AG04450 (cell line): ENCODE results near the gene ARHGAP22. TPM values are rescaled to one million over a fixed set of nuclear protein-coding genes. Genes with fewer than 3 reads are reported as not detected.

ENCODE experiments used
- CTCF ChIA-PET: fragments of 300-600, 350-600 bp; formaldehyde crosslinking; extraction: SDS; loops from one replicate; lab custom pipeline; 2022; ENCODE audit warnings: antibody characterized with exemption, inconsistent platforms; lab: Charles Lee
- POLR2A ChIA-PET: fragments of 350-600 bp; formaldehyde crosslinking; extraction: SDS; loops from one replicate; lab custom pipeline; 2021; ENCODE audit warnings: antibody characterized with exemption, inconsistent platforms; lab: Yijun Ruan, JAX
- DNase-seq: peaks from one replicate; pipeline ENCODE4 v3.0.0-alpha.2; 2011; ENCODE audit warnings: low read depth, low spot score
- H3K27ac ChIP-seq: one replicate; pipeline ENCODE4 v1.5.1; 2012; ENCODE audit warnings: low read depth, low read length, control low read depth
- H3K27me3 ChIP-seq: one replicate; pipeline ENCODE4 v1.6.0; 2012; ENCODE audit warnings: low read length; ENCODE audit not compliant: control insufficient read depth, insufficient read depth
- H3K4me3 ChIP-seq: 2 replicates; pipeline ENCODE4 v1.5.1; 2011; ENCODE audit warnings: mild to moderate bottlenecking, low read depth, low read length, control low read depth
- H3K9me3 ChIP-seq: 2 replicates; pipeline ENCODE4 v1.5.1; 2012; ENCODE audit warnings: low read length; ENCODE audit not compliant: control insufficient read depth, insufficient read depth
- polyA plus RNA-seq: library from polyadenylated mRNA; depleted of rRNA; stranded (reverse); fragments of >200 nt; gene quantifications from 2 replicates; pipeline ENCODE4 v1.2.3, GENCODE V29; 2011
- TF ChIP-seq, protein P1 (sequence below): IDR thresholded peaks from 2 replicates; pipeline ENCODE4 v1.5.1; 2011; ENCODE audit warnings: low read depth, low read length, control low read depth, inconsistent platforms

ARHGAP22 gene
- polyA plus RNA-seq, 1 experiment, result 8.2 TPM

DNA sequence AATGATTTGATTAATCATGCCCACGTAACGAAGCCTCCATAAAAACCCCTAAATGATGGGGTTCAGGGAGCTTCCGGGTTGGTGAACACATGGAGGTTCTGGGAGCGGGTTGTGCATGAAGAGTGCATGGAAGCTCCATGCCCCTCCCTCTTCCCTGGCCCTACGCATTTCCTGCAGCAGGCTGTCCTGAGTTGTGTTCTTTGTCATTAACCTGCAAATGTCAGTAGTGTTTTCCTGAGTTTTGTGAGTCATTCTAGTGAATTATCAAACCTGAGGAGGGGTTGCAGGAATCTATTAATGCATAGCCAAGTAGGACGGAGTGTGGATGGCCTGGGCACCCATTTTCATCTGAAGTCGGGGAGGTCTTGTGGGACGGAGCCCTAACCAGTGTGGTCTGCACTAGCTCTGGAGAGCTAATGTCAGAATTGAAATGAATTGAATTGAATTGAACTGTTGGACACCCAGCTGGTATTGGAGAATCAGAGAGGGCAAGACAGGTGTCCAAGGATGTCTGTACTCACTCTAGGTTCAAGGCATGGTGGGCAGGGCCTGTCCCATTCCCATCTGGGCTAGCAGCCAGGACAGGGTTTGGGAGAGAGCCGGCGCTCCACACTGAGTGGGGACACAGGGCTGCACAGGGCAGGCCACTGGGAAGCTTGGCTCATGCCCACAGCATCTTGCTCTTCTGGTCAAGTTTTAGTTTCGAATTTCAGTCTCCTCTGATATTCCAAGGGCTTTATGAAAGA is 22.3 kb upstream of the ARHGAP22 start:
- TF ChIP-seq, protein P1, sequence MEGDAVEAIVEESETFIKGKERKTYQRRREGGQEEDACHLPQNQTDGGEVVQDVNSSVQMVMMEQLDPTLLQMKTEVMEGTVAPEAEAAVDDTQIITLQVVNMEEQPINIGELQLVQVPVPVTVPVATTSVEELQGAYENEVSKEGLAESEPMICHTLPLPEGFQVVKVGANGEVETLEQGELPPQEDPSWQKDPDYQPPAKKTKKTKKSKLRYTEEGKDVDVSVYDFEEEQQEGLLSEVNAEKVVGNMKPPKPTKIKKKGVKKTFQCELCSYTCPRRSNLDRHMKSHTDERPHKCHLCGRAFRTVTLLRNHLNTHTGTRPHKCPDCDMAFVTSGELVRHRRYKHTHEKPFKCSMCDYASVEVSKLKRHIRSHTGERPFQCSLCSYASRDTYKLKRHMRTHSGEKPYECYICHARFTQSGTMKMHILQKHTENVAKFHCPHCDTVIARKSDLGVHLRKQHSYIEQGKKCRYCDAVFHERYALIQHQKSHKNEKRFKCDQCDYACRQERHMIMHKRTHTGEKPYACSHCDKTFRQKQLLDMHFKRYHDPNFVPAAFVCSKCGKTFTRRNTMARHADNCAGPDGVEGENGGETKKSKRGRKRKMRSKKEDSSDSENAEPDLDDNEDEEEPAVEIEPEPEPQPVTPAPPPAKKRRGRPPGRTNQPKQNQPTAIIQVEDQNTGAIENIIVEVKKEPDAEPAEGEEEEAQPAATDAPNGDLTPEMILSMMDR, result no peak
- ChIA-PET CTCF (interaction anchor here (3.0 to 5.1 kb wide), 2 partner anchors 20 to 29 kb away, joined by 14 to 29 read pairs; no protein-coding TSS in a partner anchor), POLR2A (no interaction called here)

DNA sequence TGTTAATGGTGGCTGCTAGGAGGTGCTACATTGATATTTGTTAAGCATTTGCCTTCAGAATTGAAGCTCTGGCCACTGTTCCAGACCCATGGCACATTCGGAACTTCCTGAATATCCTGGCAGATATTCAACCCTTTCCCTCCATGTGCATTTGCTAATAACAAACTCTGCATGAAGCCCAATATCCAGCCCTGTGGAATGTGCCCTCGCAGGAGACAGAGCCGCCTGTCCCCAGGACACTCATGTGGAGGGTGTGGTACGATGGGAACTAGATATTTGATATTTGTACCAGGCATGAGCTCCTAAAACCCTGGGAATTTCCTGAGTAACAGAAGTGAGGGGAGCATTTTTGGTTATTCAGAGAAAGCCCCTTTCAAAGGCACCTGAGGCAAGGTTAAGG is 21.6 kb upstream of the ARHGAP22 start:
- ChIA-PET POLR2A (no interaction called here), CTCF (interaction anchor here (3.0 to 5.1 kb wide), 2 partner anchors 20 to 30 kb away, joined by 14 to 29 read pairs; no protein-coding TSS in a partner anchor)
- Histone ChIP-seq H3K27ac (no peak overlapping the region), H3K4me3 (no peak overlapping the region), H3K9me3 (no peaks in the 10 kb centered on the region; the same call in 1 of the 2 replicates), H3K27me3 (no peaks in the 10 kb centered on the region)
- no peak for DNase-seq
- TF ChIP-seq, protein P1, result no peak

More for the DNA sequence above, 22.3 kb upstream of the ARHGAP22 start:
- Histone ChIP-seq H3K4me3 (no peak overlapping the region), H3K27me3 (no peaks in the 10 kb centered on the region), H3K27ac (no peak overlapping the region), H3K9me3 (no peaks in the 10 kb centered on the region; the same call in 1 of the 2 replicates)
- DNase-seq, result no peak

DNA sequence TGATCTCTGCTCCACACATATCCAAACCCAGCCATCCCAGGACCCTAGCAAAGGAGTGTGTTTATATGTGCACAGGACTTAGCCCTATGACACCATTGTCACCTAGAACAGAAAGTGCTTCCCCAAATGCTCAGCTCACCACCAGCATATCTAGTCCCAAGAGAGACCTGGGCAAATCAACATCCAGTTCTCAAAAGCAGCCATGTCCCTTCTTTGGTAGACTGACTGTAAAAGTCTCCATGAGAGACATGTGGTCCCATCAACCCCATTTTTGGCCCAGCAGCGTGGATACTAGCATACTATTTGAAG is 20.9 kb upstream of the ARHGAP22 start:
- ChIA-PET POLR2A (no interaction called here), CTCF (interaction anchor here (1.3 to 5.1 kb wide), 4 partner anchors 11 to 30 kb away, joined by 3 to 29 read pairs (median 14); no protein-coding TSS in a partner anchor)
- H3K9me3 ChIP-seq, result no peaks in the 10 kb centered on the region; the same call in 1 of the 2 replicates

DNA sequence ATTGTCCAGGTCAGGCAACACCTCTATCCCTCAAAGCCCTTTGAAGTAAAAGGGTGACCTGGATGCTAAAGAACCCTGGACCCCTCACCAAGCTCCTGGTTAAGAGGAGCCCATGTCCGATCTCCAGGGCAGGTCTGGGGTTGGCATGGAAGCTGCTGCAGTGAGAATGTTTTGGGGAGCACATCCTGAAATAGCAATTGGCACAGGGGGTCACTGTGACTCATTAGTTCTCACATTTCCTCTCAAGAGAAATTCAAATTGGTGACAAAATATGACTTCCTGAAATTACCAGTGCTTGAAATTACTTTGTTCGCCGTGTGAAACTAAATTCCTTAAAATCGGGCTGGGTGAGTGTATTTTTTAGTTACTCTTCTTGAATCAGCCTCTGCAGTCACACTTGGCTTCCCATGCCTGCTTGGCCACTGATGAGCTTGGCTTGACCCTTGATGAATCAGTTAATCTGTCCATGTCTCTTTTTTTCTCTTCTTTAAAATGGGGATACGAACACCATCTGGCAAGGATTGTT is 18.8 kb upstream of the ARHGAP22 start:
- Histone ChIP-seq H3K4me3 (no peak overlapping the region), H3K27me3 (no peaks in the 10 kb centered on the region), H3K9me3 (no peaks in the 10 kb centered on the region; the same call in 1 of the 2 replicates), H3K27ac (no peak overlapping the region)
- DNase-seq, result no peak
- TF ChIP-seq, protein P1, result no peak
- POLR2A ChIA-PET, result no interaction called here
- CTCF ChIA-PET, result interaction anchor here (0.7 to 5.1 kb wide), 5 partner anchors 9 to 35 kb away, joined by 3 to 29 read pairs (median 5); no protein-coding TSS in a partner anchor

More for the DNA sequence above, 20.9 kb upstream of the ARHGAP22 start:
- DNase-seq, result no peak
- Histone ChIP-seq H3K4me3 (no peak overlapping the region), H3K27me3 (no peaks in the 10 kb centered on the region), H3K27ac (no peak overlapping the region)
- TF ChIP-seq, protein P1, result no peak

DNA sequence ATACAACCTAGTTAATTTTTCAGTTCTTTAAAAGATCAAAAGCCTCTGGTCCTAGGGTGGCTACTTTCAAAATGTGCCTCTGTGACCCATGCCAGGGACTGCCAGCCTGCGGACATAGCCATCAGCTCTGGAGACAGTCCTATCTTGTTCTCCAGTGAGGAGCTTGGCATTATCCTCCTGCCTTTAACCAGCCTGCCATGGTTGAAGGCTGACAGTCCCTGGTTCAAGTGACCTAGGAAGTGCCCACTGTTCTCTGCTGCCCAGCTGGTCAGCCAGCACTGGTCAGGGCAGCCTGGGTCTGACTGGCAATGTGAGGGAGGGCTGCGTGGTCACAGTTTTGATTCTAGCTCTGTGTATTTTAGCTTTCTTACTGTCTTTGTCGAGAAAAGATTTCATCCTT is 18.1 kb upstream of the ARHGAP22 start:
- Histone ChIP-seq H3K27me3 (no peaks in the 10 kb centered on the region), H3K27ac (no peak overlapping the region), H3K4me3 (no peak overlapping the region), H3K9me3 (no peaks in the 10 kb centered on the region; the same call in 1 of the 2 replicates)
- TF ChIP-seq, protein P1, result no peak
- no peak for DNase-seq
- ChIA-PET CTCF (interaction anchor here (0.7 to 5.1 kb wide), 3 partner anchors 8 to 36 kb away, joined by 3 to 29 read pairs (median 3); no protein-coding TSS in a partner anchor), POLR2A (no interaction called here)
